HG03378 (cell line): ENCODE measurements around the gene NR2F1-AS1.

Experiments
- ATAC-seq: cut with Tn5 transposase; IDR thresholded peaks from one replicate; pipeline ENCODE4 v1.9.1; 2021; ENCODE audit warnings: mild to moderate bottlenecking, moderate library complexity; ENCODE audit not compliant: unreplicated experiment

Gene NR2F1-AS1

GRCh38 chr5:93589829-93590215 lies 8.8 kb upstream of the NR2F1-AS1 start:
- no peak for ATAC-seq

GRCh38 chr5:93589152-93589828 lies 8.3 kb upstream of the NR2F1-AS1 start:
- no peak for ATAC-seq

- no peak for ATAC-seq
Observed at GRCh38 chr5:93588352-93589151, 7.5 kb upstream of the NR2F1-AS1 start.

DNA sequence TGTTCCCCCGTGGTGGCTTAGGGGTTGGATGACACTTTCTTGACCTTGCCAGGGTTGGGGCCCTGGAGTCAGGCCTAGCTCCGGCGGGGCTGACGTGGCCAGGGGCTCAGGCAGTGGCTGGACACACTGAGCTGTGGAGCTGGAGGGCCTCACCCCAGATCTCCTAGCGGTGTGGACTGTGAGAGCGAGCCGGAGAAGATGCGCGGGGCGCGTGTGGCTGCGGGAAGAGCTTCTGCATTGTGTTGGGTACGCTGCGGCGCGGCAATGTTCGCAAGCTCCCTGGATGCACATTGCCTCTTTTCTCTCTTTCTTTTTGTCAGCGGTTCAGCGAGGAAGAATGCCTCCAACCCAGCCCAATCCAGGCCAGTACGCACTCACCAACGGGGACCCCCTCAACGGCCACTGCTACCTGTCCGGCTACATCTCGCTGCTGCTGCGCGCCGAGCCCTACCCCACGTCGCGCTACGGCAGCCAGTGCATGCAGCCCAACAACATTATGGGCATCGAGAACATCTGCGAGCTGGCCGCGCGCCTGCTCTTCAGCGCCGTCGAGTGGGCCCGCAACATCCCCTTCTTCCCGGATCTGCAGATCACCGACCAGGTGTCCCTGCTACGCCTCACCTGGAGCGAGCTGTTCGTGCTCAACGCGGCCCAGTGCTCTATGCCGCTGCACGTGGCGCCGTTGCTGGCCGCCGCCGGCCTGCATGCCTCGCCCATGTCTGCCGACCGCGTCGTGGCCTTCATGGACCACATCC lies 6.8 kb upstream of the NR2F1-AS1 start:
- no peak for ATAC-seq

DNA sequence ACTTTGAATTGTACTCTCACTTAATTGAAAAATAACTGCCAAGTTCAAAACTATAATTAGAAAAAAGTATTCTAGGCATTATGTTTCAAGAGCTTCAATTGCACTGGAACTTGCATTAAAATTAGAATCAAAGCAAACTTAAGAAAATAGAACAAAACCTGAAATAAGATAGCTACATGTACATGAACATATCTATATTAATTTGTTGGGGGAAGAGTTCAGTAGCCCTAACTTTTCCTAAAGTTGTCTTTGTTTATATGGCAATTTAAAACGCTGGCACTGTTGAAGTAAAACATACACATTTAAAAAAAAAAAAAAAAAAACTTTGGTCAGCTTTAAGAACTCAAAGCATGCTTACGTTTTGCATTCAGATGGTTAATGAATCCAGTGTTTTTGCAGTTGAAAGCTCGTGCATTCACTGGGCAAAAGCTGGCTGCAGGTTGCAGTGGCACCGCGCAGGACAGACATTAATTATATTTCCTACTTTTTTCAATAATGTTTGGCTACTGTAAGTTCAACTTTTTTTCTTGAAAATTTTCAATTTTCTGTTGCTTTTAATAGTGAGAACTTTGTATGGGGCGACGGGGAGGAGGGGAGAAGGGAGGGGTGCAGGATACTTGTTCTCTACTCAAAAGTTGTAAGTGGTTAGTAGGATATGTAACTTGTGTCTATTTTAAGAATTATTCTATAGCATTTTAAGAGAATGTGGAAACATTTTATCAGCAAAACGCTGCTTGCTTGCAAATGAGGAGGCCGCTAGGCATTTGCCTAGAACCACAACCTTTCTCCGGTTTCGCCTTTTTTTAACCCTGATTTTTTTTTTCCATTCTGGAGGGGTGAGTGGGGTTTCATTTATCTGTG lies 5.9 kb upstream of the NR2F1-AS1 start:
- ATAC-seq = no peak

GRCh38 chr5:93585767-93586385 lies 4.9 kb upstream of the NR2F1-AS1 start:
- no peak for ATAC-seq

- no peak for ATAC-seq
Observed at GRCh38 chr5:93585041-93585766, 4.2 kb upstream of the NR2F1-AS1 start.

GRCh38 chr5:93584596-93585040 lies 3.6 kb upstream of the NR2F1-AS1 start:
- ATAC-seq = no peak

- ATAC-seq = no peak
Observed at GRCh38 chr5:93583768-93584595, 3.0 kb upstream of the NR2F1-AS1 start.

DNA sequence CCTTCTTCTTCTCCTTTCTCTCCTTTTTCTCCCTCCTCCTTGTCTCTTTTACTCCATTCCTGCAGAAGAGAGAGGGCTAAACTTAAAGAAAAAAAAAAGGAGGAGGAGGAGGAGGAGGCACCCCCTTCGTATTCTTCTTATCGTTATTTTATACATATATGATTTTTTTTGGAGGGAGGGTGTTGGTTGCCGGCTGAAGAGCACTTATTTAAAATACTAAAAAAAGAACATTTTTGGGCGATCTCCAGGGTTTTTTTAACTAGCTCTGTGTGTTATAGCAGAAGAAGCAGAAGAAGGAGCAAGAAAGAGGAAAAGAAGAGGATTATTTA lies 2.4 kb upstream of the NR2F1-AS1 start:
- no peak for ATAC-seq

- no peak for ATAC-seq
Observed at GRCh38 chr5:93582677-93583438, 1.8 kb upstream of the NR2F1-AS1 start, which contains the start of gene NR2F1. NR2F1 (plus strand) TSS chr5:93583222; CDS start chr5:93585024, 1,802 bp downstream.

DNA sequence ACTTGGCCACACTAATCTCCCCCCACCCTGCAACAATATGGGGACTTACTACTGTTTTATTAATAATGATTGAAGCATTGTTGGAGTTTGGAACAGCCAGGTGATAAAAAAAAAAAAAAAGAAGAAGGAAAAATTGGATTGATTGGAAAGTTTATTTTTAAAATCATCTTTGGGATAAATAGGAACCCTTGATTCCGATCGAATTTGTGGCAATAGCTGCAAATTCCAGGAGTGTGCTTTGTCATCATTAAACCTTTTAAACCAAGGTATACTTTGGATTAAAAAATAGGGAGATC lies 1.1 kb upstream of the NR2F1-AS1 start:
- no peak for ATAC-seq

- no peak for ATAC-seq
Observed at GRCh38 chr5:93580063-93580926, 724 bp downstream of the NR2F1-AS1 start.

- ATAC-seq = no peak
Observed at GRCh38 chr5:93579692-93580062, 1.3 kb downstream of the NR2F1-AS1 start.

DNA sequence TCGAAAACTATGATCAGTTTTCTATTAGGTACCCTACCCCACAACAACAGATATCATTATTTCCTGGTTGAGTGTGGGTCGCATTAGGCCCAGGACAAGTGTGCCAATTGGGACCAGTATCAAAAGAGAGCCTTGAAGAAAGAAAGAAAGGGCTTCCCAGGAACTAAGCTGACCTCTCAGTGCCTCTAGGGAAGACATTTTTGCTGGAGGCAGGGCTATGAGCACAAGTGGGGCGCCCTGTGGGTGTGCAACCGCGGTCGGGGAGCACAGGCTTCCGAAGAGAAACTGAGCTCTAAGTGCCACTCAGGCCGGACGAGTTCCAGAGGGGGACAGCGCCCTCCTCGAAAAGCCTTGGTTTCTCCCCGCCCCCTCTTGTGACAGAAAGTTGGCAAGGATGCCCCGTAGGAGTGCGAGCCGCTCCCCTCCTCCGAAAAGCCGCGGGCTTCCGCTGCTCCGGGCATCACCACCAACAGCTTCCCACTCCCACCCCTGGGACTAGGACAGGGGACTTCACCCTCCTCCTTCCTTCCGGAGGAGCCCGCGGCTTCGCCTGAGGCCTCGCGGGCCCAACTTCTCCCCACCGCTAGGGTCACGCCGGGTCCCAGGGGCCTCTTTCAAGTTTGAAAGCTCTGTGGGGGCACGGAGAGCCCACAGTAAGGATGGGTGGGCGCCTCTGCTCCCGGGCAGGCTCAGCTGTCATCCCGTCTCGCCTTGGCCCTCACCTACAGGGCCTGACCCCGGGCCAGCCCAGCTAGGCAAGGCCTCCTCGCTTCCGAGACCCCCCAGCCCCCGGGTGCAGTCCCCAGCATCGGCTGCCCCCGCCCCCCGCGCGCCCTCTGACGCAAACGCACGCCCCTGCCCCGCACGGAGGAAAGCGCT lies 2.0 kb downstream of the NR2F1-AS1 start:
- no peak for ATAC-seq
